GM19328 (cell line): ENCODE measurements around the gene MSN.

ENCODE experiments used
- ATAC-seq: cut with Tn5 transposase; IDR thresholded peaks from one replicate; pipeline ENCODE4 v1.9.1; 2021; ENCODE audit warnings: mild to moderate bottlenecking, moderate library complexity; ENCODE audit not compliant: unreplicated experiment

MSN gene

GRCh38 chrX:65783746-65784145 lies 116.3 kb downstream of the MSN start:
- ATAC-seq, result no peak
